CD4-positive, alpha-beta T cell (primary cell): ENCODE measurements around the gene SAMD4A. TPM values are rescaled to one million over a fixed set of nuclear protein-coding genes. Genes with fewer than 3 reads are reported as not detected.
A peak's percentile ranks its signal among the peaks of the same experiment; 100 is the strongest.

Experiments used
- ATAC-seq: fragments of 200-7000 bp; cut with Tn5 transposase; one replicate; pipeline ENCODE4 v1.10.0; 2022; ENCODE audit warnings: mild to moderate bottlenecking; ENCODE audit not compliant: poor library complexity
- CTCF ChIA-PET: fragments of 350-600 bp; sonication (Branson Sonifier 250); formaldehyde crosslinking; loops from one replicate; lab custom pipeline; 2021; ENCODE audit warnings: antibody characterized with exemption, inconsistent platforms; lab: Charles Lee
- POLR2A ChIA-PET: fragments of 350-600 bp; sonication (Branson Sonifier 250); formaldehyde crosslinking; loops from one replicate; lab custom pipeline; 2021; ENCODE audit warnings: antibody characterized with exemption, inconsistent platforms; lab: Charles Lee
- DNase-seq, 14 experiments: peaks; one replicate each; pipeline ENCODE4 v3.0.0-alpha.2; 2013 to 2020; ENCODE audit warnings: mixed read lengths in 2 of 14
- H3K27ac ChIP-seq, 2 donors: one replicate each; pipeline versions ENCODE4 v1.5.1 to v1.7.0; 2013; ENCODE audit warnings: low read length in 2 of 2, low read depth in 1 of 2, mild to moderate bottlenecking in 1 of 2
- H3K27me3 ChIP-seq, 2 experiments: 1 replicate in 1 of 2; 2 replicates in 1 of 2; pipeline versions ENCODE4 v1.6.1 to v1.7.0; 2013; ENCODE audit warnings: low read length in 2 of 2, control low read depth in 1 of 2, mild to moderate bottlenecking in 1 of 2, moderate library complexity in 1 of 2; ENCODE audit not compliant: insufficient read depth in 2 of 2, control insufficient read depth in 1 of 2
- H3K36me3 ChIP-seq: one replicate; pipeline ENCODE4 v1.6.1; 2013; ENCODE audit warnings: low read length, control low read depth; ENCODE audit not compliant: insufficient read depth
- H3K4me1 ChIP-seq: one replicate; pipeline ENCODE4 v1.6.1; 2013; ENCODE audit warnings: low read length, control low read depth; ENCODE audit not compliant: insufficient read depth
- H3K4me3 ChIP-seq: one replicate; pipeline ENCODE4 v1.5.1; 2013; ENCODE audit warnings: mild to moderate bottlenecking, low read length, moderate library complexity
- H3K9me3 ChIP-seq, 2 experiments: 1 replicate in 1 of 2; 2 replicates in 1 of 2; pipeline versions ENCODE4 v1.6.1 to v1.7.0; 2013; ENCODE audit warnings: low read length in 2 of 2, mild to moderate bottlenecking in 2 of 2, control low read depth in 1 of 2, moderate library complexity in 1 of 2; ENCODE audit not compliant: control insufficient read depth in 1 of 2, insufficient read depth in 1 of 2
- H3K27ac Mint-ChIP-seq: one replicate; pipeline ENCODE4 v1.8.0; 2020; ENCODE audit warnings: mixed read lengths
- H3K27me3 Mint-ChIP-seq: one replicate; pipeline ENCODE4 v1.8.0; 2021; ENCODE audit warnings: mixed read lengths
- H3K36me3 Mint-ChIP-seq: one replicate; pipeline ENCODE4 v1.8.0; 2021; ENCODE audit warnings: low read depth, mixed read lengths
- H3K4me1 Mint-ChIP-seq: one replicate; pipeline ENCODE4 v1.8.0; 2021; ENCODE audit warnings: low read depth, mixed read lengths
- H3K4me3 Mint-ChIP-seq: one replicate; pipeline ENCODE4 v1.8.0; 2020; ENCODE audit warnings: mild to moderate bottlenecking, mixed read lengths
- H3K9me3 Mint-ChIP-seq: one replicate; pipeline ENCODE4 v1.8.0; 2020; ENCODE audit warnings: mixed read lengths
- intact Hi-C, 2 experiments: fragments of 100-400 bp; cut with DNase I in 1 of 2; cut with micrococcal nuclease in 1 of 2; formaldehyde crosslinking; loops; one replicate each; pipeline versions ENCODE4 v1.15.1 to v1.9.0; 2023 to 2025; cut with DNase I, micrococcal nuclease
- total RNA-seq, 174 experiments: library from RNA in 2 of 174; stranded (reverse) in 2 of 174; gene quantifications; one replicate each; pipeline ENCODE4 v1.2.3 and lab custom pipeline; 2021 to 2026
- TF ChIP-seq, protein P1 (sequence below): fragments of 200-600 bp; IDR thresholded peaks from one replicate; pipeline ENCODE4 v1.8.0; 2022; ENCODE audit warnings: antibody characterized with exemption, mild to moderate bottlenecking

The SAMD4A gene
- total RNA-seq, 2 experiments from 2014 or later = 1.9 to 2.3 TPM

DNA sequence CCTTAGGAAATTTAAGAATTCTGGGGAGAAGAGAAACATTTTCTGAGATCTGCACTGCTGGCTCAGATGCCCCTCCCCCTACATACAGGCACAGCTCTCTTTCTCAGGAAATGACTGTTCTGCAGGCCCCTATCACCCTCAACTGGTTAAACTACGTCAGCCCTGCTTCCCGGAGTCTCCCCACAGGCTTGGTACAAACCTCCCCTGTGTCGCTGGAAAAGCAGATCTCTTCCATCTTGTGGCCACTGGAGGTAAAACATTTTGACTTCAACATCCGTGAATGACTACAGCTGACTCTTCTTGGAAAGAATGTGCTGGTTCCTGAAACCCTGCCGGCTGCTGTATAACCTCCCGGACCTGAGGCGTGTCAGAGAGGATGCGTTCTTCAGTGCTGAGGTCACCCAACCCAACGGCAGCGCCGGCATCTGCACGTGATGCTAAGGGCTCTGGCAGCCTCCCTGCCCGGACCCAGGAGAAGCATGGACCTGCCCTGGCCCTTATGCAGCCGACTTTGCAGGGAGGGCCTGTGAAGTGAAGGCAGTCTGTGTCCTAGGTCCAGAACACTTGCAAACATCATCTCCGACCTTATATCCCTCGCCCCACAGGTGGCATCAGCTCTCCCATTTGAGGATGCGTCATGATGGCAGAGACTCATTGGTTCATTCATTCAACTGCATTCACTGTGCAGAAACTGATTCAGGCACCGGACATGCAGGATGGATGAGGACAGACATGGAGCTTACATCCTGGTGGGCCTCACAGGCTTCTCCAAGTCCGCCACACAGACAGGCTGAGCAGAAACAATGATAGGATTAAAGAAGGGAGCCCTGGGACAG lies 206.5 kb downstream of the SAMD4A start:
- TF ChIP-seq, protein P1, sequence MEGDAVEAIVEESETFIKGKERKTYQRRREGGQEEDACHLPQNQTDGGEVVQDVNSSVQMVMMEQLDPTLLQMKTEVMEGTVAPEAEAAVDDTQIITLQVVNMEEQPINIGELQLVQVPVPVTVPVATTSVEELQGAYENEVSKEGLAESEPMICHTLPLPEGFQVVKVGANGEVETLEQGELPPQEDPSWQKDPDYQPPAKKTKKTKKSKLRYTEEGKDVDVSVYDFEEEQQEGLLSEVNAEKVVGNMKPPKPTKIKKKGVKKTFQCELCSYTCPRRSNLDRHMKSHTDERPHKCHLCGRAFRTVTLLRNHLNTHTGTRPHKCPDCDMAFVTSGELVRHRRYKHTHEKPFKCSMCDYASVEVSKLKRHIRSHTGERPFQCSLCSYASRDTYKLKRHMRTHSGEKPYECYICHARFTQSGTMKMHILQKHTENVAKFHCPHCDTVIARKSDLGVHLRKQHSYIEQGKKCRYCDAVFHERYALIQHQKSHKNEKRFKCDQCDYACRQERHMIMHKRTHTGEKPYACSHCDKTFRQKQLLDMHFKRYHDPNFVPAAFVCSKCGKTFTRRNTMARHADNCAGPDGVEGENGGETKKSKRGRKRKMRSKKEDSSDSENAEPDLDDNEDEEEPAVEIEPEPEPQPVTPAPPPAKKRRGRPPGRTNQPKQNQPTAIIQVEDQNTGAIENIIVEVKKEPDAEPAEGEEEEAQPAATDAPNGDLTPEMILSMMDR = peak; percentile 8
- peak; percentile 15 to 89 (median 44) for DNase-seq
- H3K4me3 Mint-ChIP-seq = peak overlapping the region; percentile 16
- no peaks in the 10 kb centered on the region for H3K36me3 Mint-ChIP-seq
- peaks cover 24% of the 10 kb centered on the region for H3K4me1 ChIP-seq
- no peaks in the 10 kb centered on the region for H3K27me3 Mint-ChIP-seq
- H3K9me3 Mint-ChIP-seq = no peaks in the 10 kb centered on the region
- CTCF ChIA-PET = interaction anchor here (0.6 to 5.1 kb wide), 18 partner anchors 9 to 1477 kb away, joined by 3 to 104 read pairs (median 4); partner anchors contain the start of genes CDKN3 and SAMD4A
- H3K27ac ChIP-seq = peak overlapping the region in 1 of 2 donors; percentile 37
- ATAC-seq = peak; percentile 81
- peak overlapping the region; percentile 28 for H3K4me3 ChIP-seq
- intact Hi-C loops = loop anchor here (1.0 to 5.0 kb wide), 2 partner anchors 209 to 406 kb away; no protein-coding TSS in a partner anchor
- no peaks in the 10 kb centered on the region for H3K9me3 ChIP-seq
- no peaks in the 10 kb centered on the region for H3K27me3 ChIP-seq
- peak overlapping the region; percentile 25 for H3K27ac Mint-ChIP-seq
- no peaks in the 10 kb centered on the region for H3K36me3 ChIP-seq
- peaks cover 14% of the 10 kb centered on the region for H3K4me1 Mint-ChIP-seq
- POLR2A ChIA-PET = interaction anchor here (0.6 to 3.9 kb wide), 4 partner anchors 130 to 208 kb away, joined by 3 to 42 read pairs (median 4); partner anchors contain the start of genes GCH1 and SAMD4A

DNA sequence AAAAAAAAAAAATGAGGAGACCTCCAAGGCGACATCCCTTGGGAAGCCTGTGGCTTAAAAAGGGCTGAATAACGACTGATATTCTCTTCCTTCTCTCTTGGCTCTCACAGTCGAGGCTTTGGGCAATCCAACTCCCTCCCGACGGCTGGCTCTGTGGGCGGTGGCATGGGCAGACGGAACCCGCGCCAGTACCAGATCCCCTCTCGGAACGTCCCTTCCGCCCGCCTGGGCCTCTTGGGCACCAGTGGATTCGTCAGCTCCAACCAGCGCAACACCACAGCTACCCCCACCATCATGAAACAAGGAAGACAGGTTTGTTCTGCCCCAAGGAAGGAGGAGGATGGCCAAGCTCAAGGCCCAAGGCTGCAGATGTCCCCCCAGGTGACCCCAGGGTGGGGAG lies 207.9 kb downstream of the SAMD4A start:
- no peaks in the 10 kb centered on the region for H3K9me3 Mint-ChIP-seq
- Histone ChIP-seq H3K4me1 (peaks cover 24% of the 10 kb centered on the region), H3K9me3 (no peaks in the 10 kb centered on the region), H3K27me3 (no peaks in the 10 kb centered on the region), H3K36me3 (no peaks in the 10 kb centered on the region), H3K4me3 (no peak overlapping the region), H3K27ac (no peak overlapping the region)
- ATAC-seq (no peak), DNase-seq (peak in 1 of 14 experiments; percentile 31)
- H3K27ac Mint-ChIP-seq = no peak overlapping the region
- H3K36me3 Mint-ChIP-seq = no peaks in the 10 kb centered on the region
- peaks cover 14% of the 10 kb centered on the region for H3K4me1 Mint-ChIP-seq
- H3K4me3 Mint-ChIP-seq = no peak overlapping the region
- H3K27me3 Mint-ChIP-seq = no peaks in the 10 kb centered on the region
- CTCF ChIA-PET = interaction anchor here (1.5 to 5.1 kb wide), 3 partner anchors 11 to 210 kb away, joined by 5 to 104 read pairs (median 19); partner anchors contain the start of gene SAMD4A
- POLR2A ChIA-PET = interaction anchor here (1.0 to 3.9 kb wide), 2 partner anchors 128 to 209 kb away, joined by 4 to 42 read pairs; partner anchors contain the start of genes GCH1 and SAMD4A
- intact Hi-C loops = loop anchor here (1.0 to 5.0 kb wide), 2 partner anchors 211 to 408 kb away; no protein-coding TSS in a partner anchor
- TF ChIP-seq, protein P1 = no peak

DNA sequence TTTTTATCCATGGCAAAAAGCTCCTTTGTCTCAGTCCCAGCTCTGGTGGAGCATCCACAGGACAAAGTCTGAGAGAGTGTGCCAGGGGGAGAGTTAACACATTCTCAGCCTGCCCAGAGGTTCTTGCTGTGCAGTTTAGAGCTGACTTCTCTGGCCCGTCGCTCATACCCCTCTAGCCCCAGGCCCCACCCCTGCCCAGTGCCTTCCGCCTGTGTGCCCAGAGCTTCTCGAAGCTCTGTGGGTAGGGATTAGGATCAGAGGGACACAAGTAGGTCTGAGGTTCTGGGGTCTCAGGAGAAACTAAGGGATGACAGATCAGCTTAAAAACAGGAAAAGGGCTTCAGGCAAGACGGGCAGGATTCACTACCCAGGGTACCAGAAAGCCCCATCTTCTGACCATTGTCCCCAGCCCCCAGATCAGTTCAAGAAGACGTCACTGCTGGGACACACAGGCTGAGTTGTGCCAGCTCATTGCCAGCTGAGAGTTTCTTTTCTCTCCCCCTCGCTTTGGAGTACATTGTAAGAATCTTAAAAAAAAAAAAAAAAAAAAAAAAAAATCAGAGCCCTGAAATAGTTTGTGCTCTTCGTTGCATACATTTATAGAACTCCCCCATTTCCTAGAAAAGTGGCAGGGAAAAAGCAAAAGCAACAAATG lies 208.7 kb downstream of the SAMD4A start:
- Histone ChIP-seq H3K27me3 (no peaks in the 10 kb centered on the region), H3K27ac (no peak overlapping the region), H3K4me1 (peaks cover 24% of the 10 kb centered on the region), H3K9me3 (no peaks in the 10 kb centered on the region), H3K4me3 (no peak overlapping the region), H3K36me3 (no peaks in the 10 kb centered on the region)
- ChIA-PET POLR2A (interaction anchor here (1.0 to 3.9 kb wide), 2 partner anchors 127 to 210 kb away, joined by 4 to 42 read pairs; partner anchors contain the start of genes GCH1 and SAMD4A), CTCF (interaction anchor here (0.6 to 5.1 kb wide), 2 partner anchors 59 to 211 kb away, joined by 5 to 104 read pairs; partner anchors contain the start of gene SAMD4A)
- Mint-ChIP-seq H3K4me3 (no peak overlapping the region), H3K36me3 (no peaks in the 10 kb centered on the region), H3K27me3 (no peaks in the 10 kb centered on the region), H3K9me3 (no peaks in the 10 kb centered on the region), H3K27ac (no peak overlapping the region), H3K4me1 (peaks cover 14% of the 10 kb centered on the region)
- TF ChIP-seq, protein P1 = no peak
- intact Hi-C loops = no loop called here
- no peak for ATAC-seq
- DNase-seq = no peak
